Osteoblast (primary cell): ENCODE data around the gene ZNF296. TPM values are rescaled to one million over a fixed set of nuclear protein-coding genes. Genes with fewer than 3 reads are reported as not detected.

ENCODE experiments used
- DNase-seq: peaks from one replicate; pipeline ENCODE4 v3.0.0; 2011; ENCODE audit warnings: low spot score, mixed read lengths; ENCODE audit not compliant: insufficient read length; ENCODE audit errors: missing footprints
- H2AFZ ChIP-seq: 2 replicates; pipeline ENCODE4 v1.6.0; 2011; ENCODE audit warnings: mild to moderate bottlenecking, low read length
- H3K27ac ChIP-seq: 2 replicates; pipeline ENCODE4 v1.5.1; 2011; ENCODE audit warnings: mild to moderate bottlenecking, low read depth, low read length, moderate library complexity
- H3K27me3 ChIP-seq: 2 replicates; pipeline ENCODE4 v1.6.0; 2012; ENCODE audit warnings: mild to moderate bottlenecking, control low read depth, inconsistent platforms, low read length, moderate library complexity; ENCODE audit not compliant: insufficient read depth
- H3K36me3 ChIP-seq: 2 replicates; pipeline ENCODE4 v1.5.1; 2011; ENCODE audit warnings: mild to moderate bottlenecking, low read length, control low read depth, moderate library complexity; ENCODE audit not compliant: insufficient read depth
- H3K4me1 ChIP-seq: 2 replicates; pipeline ENCODE4 v1.5.1; 2011; ENCODE audit warnings: mild to moderate bottlenecking, low read length, control low read depth, moderate library complexity; ENCODE audit not compliant: insufficient read depth
- H3K4me2 ChIP-seq: 2 replicates; pipeline ENCODE4 v1.6.0; 2011; ENCODE audit warnings: mild to moderate bottlenecking, low read length; ENCODE audit not compliant: insufficient read depth
- H3K4me3 ChIP-seq: fragments of 200-600 bp; sonication (generic); 3 replicates; pipeline ENCODE4 v1.5.1; 2012; ENCODE audit warnings: mild to moderate bottlenecking, low read length, inconsistent platforms; ENCODE audit not compliant: insufficient read depth
- H3K79me2 ChIP-seq: 2 replicates; pipeline ENCODE4 v1.6.0; 2012; ENCODE audit warnings: mild to moderate bottlenecking, low read length, control low read depth, inconsistent platforms; ENCODE audit not compliant: insufficient read depth
- H3K9me3 ChIP-seq: 2 replicates; pipeline ENCODE4 v1.5.1; 2011; ENCODE audit warnings: low read depth, low read length, control low read depth
- H4K20me1 ChIP-seq: 2 replicates; pipeline ENCODE4 v1.6.0; 2012; ENCODE audit warnings: mild to moderate bottlenecking, low read length, control low read depth; ENCODE audit not compliant: insufficient read depth
- CTCF ChIP-seq: IDR thresholded peaks from 2 replicates; pipeline ENCODE4 v1.5.1; 2011; ENCODE audit warnings: mild to moderate bottlenecking, low read depth, low read length, moderate library complexity; ENCODE audit errors: extremely low read depth
- total RNA-seq: library from RNA; depleted of rRNA; stranded (reverse); fragments of >200 nt; gene quantifications from 2 replicates; pipeline ENCODE4 v1.2.3, GENCODE V29; 2012

ZNF296 gene
- total RNA-seq, 1 donor = not detected

GRCh38 chr19:45070214-45070613 is 6.1 kb downstream of the ZNF296 start:
- no peak overlapping the region for H2AFZ ChIP-seq
- no peak for TF ChIP-seq CTCF
- H4K20me1 ChIP-seq = peaks cover 15% of the 10 kb centered on the region
- H3K79me2 ChIP-seq = peaks cover 7% of the 10 kb centered on the region
- H3K9me3 ChIP-seq = no peaks in the 10 kb centered on the region
- H3K36me3 ChIP-seq = peaks cover 39% of the 10 kb centered on the region
- no peak overlapping the region for H3K4me2 ChIP-seq
- H3K4me3 ChIP-seq = no peak overlapping the region
- no peak overlapping the region for H3K27ac ChIP-seq
- no peaks in the 10 kb centered on the region for H3K27me3 ChIP-seq
- H3K4me1 ChIP-seq = no peaks in the 10 kb centered on the region
- peak; percentile 84 for DNase-seq

GRCh38 chr19:45069056-45069455 is 7.2 kb downstream of the ZNF296 start:
- Histone ChIP-seq H3K27ac (no peak overlapping the region), H3K36me3 (peaks cover 47% of the 10 kb centered on the region), H3K27me3 (no peaks in the 10 kb centered on the region), H3K4me1 (no peaks in the 10 kb centered on the region), H3K79me2 (peaks cover 10% of the 10 kb centered on the region), H3K4me3 (no peak overlapping the region), H2AFZ (no peak overlapping the region), H3K4me2 (no peak overlapping the region), H4K20me1 (peaks cover 15% of the 10 kb centered on the region), H3K9me3 (no peaks in the 10 kb centered on the region)
- TF ChIP-seq CTCF = no peak
- DNase-seq = peak; percentile 97

GRCh38 chr19:45068041-45068440 is 8.2 kb downstream of the ZNF296 start:
- no peak overlapping the region for H3K4me3 ChIP-seq
- no peak overlapping the region for H3K4me2 ChIP-seq
- H3K79me2 ChIP-seq = peaks cover 10% of the 10 kb centered on the region
- H4K20me1 ChIP-seq = peaks cover 15% of the 10 kb centered on the region
- H3K27me3 ChIP-seq = no peaks in the 10 kb centered on the region
- no peaks in the 10 kb centered on the region for H3K4me1 ChIP-seq
- no peak overlapping the region for H2AFZ ChIP-seq
- DNase-seq = peak; percentile 76
- no peak overlapping the region for H3K27ac ChIP-seq
- no peak for TF ChIP-seq CTCF
- no peaks in the 10 kb centered on the region for H3K9me3 ChIP-seq
- peaks cover 51% of the 10 kb centered on the region for H3K36me3 ChIP-seq

GRCh38 chr19:45066921-45067661 is 9.2 kb downstream of the ZNF296 start:
- Histone ChIP-seq H3K36me3 (peaks cover 57% of the 10 kb centered on the region), H4K20me1 (peaks cover 15% of the 10 kb centered on the region), H3K4me1 (no peaks in the 10 kb centered on the region), H2AFZ (no peak overlapping the region), H3K79me2 (peaks cover 10% of the 10 kb centered on the region), H3K27ac (no peak overlapping the region), H3K9me3 (no peaks in the 10 kb centered on the region), H3K4me3 (no peak overlapping the region), H3K4me2 (no peak overlapping the region), H3K27me3 (no peaks in the 10 kb centered on the region)
- no peak for TF ChIP-seq CTCF
- peak; percentile 81 for DNase-seq
